WI38 (cell line): ENCODE measurements around the gene CD28.

Source experiments
- H3K4me3 ChIP-seq: 2 replicates; pipeline ENCODE4 v1.5.1; 2011; ENCODE audit warnings: low read depth, mild to moderate bottlenecking, control low read depth, low read length
- TF ChIP-seq, protein P1 (sequence below): IDR thresholded peaks from 2 replicates; pipeline ENCODE4 v1.5.1; 2012; ENCODE audit warnings: low read depth, mild to moderate bottlenecking, control low read depth, low read length

The CD28 gene

DNA sequence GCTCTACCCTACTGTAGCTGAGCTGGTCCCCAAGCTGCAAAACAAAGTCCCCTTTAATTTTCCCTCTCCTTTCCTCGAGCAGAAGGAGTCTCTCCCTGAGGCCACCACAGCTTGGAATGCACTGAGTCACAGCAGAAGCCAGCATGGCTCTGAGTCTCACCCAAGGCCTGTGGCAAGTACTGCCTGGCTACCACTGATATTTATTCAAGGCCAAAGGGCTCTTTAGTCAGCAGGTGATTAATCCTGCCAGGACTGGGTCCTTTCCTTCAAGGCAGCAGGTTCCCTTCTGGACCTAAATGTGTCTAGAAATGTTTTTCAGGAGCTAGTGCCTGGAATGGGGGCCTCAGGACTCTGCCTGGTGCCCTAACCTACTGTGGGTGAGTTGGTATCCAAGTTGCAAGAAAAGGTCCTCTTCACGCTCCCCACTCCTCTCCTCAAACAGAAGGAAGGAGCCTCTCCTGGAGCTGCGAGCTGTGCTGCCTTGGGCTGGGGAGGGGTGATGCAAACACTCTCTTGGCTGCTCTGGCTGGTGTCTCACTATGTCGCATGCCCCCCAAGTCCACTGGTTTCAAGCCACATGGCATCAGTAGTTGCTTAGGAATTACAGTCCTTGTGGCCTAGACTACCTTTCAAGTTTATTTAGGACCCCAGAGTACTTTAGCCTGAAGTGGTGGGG, 53.4 kb downstream of the CD28 start:
- H3K4me3 ChIP-seq: no peak overlapping the region
- TF ChIP-seq, protein P1, sequence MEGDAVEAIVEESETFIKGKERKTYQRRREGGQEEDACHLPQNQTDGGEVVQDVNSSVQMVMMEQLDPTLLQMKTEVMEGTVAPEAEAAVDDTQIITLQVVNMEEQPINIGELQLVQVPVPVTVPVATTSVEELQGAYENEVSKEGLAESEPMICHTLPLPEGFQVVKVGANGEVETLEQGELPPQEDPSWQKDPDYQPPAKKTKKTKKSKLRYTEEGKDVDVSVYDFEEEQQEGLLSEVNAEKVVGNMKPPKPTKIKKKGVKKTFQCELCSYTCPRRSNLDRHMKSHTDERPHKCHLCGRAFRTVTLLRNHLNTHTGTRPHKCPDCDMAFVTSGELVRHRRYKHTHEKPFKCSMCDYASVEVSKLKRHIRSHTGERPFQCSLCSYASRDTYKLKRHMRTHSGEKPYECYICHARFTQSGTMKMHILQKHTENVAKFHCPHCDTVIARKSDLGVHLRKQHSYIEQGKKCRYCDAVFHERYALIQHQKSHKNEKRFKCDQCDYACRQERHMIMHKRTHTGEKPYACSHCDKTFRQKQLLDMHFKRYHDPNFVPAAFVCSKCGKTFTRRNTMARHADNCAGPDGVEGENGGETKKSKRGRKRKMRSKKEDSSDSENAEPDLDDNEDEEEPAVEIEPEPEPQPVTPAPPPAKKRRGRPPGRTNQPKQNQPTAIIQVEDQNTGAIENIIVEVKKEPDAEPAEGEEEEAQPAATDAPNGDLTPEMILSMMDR: no peak

DNA sequence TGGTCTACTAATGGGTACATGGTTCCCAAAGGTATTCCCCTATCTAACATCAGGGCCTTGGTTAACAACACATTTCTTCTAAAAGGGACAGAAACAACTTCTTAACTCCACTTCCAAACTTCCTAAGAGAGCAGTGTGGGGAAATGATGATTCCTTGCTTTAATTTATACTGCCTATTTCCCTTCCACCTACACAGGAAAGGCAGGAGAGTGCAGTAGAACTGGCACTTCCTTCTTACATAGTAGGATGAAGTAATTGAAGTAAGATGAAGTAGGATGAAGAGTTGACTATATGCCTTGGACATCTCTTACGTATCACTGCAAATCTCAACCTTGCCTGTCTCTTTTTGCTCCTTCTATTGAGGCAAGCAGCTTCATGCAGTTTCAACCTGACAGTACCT, 54.7 kb downstream of the CD28 start:
- TF ChIP-seq, protein P1: no peak
- no peak overlapping the region for H3K4me3 ChIP-seq

DNA sequence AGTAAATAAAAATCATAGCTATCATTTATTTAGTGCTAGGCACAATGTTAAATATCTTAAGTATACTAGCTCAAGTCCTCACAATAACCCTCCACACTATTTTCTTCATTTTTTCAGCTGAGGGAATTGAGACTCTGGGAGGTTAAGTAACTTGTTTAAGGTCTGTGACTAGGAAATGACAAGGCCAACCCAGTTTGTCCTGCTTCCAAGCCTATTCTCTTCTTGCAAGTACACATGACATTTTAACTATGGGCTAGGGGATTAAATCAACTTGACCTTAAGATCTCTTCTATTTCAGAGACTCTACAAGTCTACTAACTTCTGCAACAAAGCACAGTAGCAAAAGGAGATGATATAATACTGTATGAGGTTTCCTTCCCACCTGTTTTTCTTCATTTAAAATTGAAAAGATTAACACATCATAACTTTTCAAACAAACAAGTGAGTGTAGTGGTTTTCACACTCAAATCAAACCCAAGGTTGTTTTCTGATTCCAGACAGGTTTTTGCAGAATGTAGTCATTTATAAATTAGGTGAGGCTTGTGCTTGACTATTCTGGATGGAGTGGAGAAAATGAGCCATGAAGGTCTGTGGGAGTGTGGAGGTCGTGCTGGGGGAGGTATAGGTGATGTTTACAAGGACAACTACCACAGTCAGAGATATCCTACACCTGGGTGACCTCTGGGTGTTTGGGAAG, 57.0 kb downstream of the CD28 start:
- no peak overlapping the region for H3K4me3 ChIP-seq
- TF ChIP-seq, protein P1: no peak

DNA sequence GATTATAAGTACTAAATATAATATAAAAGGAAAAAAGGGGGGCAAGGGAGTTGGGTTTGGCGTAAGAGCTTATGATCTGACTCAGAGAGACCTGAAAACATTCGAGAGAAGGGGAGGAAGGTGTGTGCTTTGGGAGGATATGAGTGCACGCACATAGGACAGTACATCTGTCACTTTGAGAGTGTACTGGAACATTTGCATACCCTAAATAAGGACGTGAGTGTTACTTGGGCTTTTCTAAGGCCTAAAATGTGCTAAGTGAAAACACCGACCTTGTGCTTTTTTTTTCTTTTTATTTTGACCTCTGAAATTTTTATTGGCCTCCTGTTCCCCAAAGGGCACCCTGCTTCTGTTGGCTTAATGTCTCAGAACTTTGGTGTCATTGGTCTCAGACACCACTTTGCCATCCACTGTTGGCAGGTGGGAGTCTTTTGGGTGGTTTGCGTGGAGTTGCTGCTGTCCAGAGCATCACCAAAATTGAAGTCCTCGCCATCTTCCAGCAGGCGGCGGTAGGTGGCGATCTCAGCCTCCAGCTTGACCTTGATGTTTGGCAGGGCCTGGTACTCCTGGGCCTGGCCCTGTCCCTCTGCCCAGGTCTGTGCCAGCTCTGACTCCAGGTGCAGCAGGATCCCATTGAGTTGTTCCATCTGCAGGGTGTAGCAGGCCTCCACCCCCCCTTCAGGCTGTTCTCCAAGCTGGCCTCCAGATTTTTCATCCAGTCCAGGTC, 57.7 kb downstream of the CD28 start:
- TF ChIP-seq, protein P1: no peak
- no peak overlapping the region for H3K4me3 ChIP-seq

DNA sequence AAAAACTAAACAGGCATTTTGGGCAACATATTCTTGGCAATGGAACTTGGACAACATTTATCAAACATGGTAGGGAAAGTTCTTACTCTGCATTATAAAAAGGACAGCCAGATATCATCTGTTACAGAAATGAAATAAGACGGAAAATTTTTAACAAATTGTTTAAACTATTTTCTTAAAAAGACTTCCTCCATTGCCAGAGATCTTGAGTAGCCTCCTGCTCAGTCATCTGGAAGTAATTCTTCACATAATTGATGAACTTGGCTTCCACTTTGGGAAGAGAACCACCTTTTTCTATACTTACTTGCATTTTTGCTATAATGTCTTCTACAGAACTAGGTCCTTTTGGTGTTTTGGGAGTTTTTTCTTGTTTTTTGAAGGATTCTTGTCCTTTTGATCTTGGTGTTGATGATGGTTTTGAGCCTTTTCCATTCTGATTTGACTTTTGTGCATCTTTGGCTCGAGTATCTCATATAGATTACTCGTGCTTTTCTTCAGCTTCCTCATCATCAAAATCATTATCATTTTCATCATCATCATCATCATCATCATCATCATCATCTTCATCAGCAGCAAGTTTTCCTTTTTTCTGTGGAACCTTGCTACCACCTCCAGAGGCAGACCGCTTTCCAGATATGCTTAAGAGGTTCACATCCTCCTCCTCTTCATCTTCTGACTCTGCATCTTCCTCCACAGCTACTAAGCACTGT, 66.2 kb downstream of the CD28 start:
- no peak overlapping the region for H3K4me3 ChIP-seq
- TF ChIP-seq, protein P1: no peak

DNA sequence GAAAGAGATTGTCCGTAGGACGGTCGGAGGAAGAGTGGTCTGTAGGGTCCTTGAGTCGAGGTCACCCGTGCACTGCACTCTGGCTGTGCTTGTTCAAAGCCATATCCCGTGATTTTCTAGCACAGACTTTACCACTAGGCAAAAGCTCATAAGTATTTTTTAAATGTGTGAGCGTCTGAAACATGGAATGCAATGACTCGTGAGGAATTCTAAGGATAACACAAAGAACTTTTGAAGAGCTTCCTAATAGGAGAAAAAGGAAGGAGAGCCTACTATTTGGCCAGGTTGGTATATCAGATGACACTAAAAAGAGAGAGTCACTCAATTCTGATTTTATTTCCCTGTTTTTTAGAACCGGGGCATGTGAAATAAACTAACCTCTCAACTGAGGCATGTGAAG, 68.3 kb downstream of the CD28 start:
- TF ChIP-seq, protein P1: no peak
- H3K4me3 ChIP-seq: no peak overlapping the region
